ENCODE data around the gene GFM1. TPM values are rescaled to one million over a fixed set of nuclear protein-coding genes. Genes with fewer than 3 reads are reported as not detected.

The GFM1 gene
- total and polyA plus RNA-seq, 2 of the 13 experiments (the other 11 are each of a cell fraction or from before 2014, with no cell fraction given), result 10.5 to 59.0 TPM

GRCh38 chr3:158685159-158685558 lies 40.8 kb downstream of the GFM1 start (continued):
- no peak for TF ChIP-seq CEBPZ (IDR thresholded peaks at IDR 0.05; ENCODE audit: low read length)
- no peak for TF ChIP-seq MTF1 (CRISPR knock-in tag; IDR thresholded peaks at IDR 0.05)
- TF ChIP-seq ELF3 (CRISPR knock-in tag; IDR thresholded peaks at IDR 0.05), result no peak
- TF ChIP-seq SALL1 (CRISPR knock-in tag; IDR thresholded peaks at IDR 0.05), result no peak
- no peak for TF ChIP-seq AKAP8 (CRISPR knock-in tag; IDR thresholded peaks at IDR 0.05)
- no peak for TF ChIP-seq CERS6 (CRISPR knock-in tag; IDR thresholded peaks at IDR 0.05)
- no peak for TF ChIP-seq ZNF503 (CRISPR knock-in tag; IDR thresholded peaks at IDR 0.05)
- TF ChIP-seq SYNCRIP (IDR thresholded peaks at IDR 0.05; ENCODE audit: insufficient read depth, low read depth, low read length), result no peak
- no peak for TF ChIP-seq ZNF558 (CRISPR knock-in tag; IDR thresholded peaks at IDR 0.05; ENCODE audit: borderline replicate concordance)
